HEK293T (cell line): ENCODE data around the gene DNASE1L1.

Source experiments
- ARNT ChIP-seq: fragments of 450-650 bp; IDR thresholded peaks from 2 replicates; pipeline ENCODE4 v1.6.1; 2017; ENCODE audit warnings: mild to moderate bottlenecking
- ELF4 ChIP-seq: fragments of 450-650 bp; IDR thresholded peaks from 2 replicates; pipeline ENCODE4 v1.6.1; 2017; ENCODE audit warnings: antibody characterized with exemption
- FOXA1 ChIP-seq: fragments of 450-650 bp; IDR thresholded peaks from 2 replicates; pipeline ENCODE4 v1.6.1; 2016; ENCODE audit warnings: mild to moderate bottlenecking

DNA sequence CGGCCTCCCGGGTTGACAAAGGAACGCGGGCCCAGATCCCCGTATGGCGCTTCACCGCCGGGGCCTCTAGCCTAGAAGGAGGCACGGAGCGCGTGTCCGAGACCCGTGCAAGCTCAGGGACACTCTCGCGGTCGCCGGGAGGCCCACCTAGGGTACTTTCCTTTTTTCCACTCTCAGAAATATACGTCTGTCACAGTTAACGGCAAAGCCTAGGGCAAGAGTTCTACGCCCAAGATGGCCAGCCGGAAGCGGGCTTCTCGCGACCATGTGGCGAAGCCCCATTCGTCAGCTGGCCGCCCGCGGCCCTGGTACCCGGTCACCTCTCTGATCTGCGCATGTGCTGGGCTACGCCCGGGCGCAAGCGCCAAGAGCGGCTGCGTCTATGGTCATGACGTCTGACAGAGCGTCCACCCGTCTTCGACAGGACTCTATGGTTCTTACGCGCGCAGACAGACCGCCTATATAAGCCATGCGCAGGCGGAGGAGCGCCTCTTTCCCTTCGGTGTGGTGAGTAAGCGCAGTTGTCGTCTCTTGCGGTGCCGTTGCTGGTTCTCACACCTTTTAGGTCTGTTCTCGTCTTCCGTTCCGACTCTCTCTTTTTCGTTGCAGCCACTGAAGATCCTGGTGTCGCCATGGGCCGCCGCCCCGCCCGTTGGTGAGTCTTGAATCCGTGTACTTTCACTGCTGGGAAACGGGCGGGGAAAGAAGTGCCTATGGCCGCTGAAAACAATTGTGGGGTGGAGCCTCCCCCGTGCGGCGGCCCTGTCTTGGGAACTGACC is 11.0 kb downstream of the DNASE1L1 start, which contains the start of gene RPL10:
- no peak for TF ChIP-seq FOXA1
- TF ChIP-seq ARNT: no peak
- TF ChIP-seq ELF4: peak; percentile 98
